Transverse colon (tissue), 4 donors: ENCODE results near the gene SRMS.

Experiments
- EP300 ChIP-seq: sonication (generic); formaldehyde crosslinking; IDR thresholded peaks from one replicate; pipeline ENCODE4 v1.6.1; 2017; ENCODE audit warnings: antibody characterized with exemption, low read depth
- POLR2A ChIP-seq: fragments of 450-650 bp; IDR thresholded peaks from one replicate; pipeline ENCODE4 v1.6.1; 2016; ENCODE audit warnings: antibody characterized with exemption, mild to moderate bottlenecking, moderate library complexity
- POLR2AphosphoS5 ChIP-seq, 3 donors: sonication (generic); formaldehyde crosslinking; IDR thresholded peaks; one replicate each; pipeline ENCODE4 v1.6.1; 2016; ENCODE audit warnings: antibody characterized with exemption in 3 of 3
- TF ChIP-seq, protein P1 (sequence below), 5 experiments: fragments of 200-600 bp in 3 of 5; fragments of 450-650 bp in 2 of 5; sonication (generic) in 3 of 5; IDR thresholded peaks; 1 replicate in 2 of 5; 2 replicates in 3 of 5; pipeline ENCODE4 v1.5.1; 2016 to 2017; ENCODE audit warnings: antibody characterized with exemption in 5 of 5, inconsistent platforms in 3 of 5, mild to moderate bottlenecking in 2 of 5, moderate library complexity in 1 of 5

DNA sequence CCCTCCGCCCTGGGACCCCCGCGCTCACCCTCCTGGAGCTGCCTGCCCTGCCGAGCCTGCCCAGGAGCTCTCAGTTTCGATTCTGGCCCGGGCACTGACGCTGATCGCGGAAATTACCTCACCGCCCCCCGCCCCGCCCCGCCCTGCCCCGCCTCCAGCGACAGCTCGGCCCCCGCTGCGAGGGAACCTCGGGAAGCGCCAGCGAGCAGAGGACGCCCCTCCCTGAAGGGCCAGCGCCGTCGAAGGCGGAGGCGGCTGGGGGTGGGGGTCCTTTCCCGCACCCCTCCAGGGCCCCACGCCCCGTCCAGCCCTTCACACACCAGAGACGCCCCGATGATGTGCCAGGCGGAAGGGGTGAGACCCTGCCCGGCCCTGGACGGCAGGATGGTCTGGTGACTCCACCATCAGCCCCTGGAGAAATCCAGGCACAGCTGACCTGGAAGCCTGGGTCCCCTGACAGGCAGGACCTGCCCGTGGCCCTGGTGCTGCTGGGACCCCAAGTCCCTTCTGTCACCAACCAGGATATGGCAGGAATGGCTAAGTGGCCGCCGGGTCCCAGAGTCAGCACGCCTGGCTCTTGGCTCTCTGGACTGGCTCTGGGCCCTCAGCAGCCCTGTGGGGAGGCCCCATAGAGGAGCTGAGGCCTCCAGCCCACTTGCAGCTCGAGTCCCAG is 26.7 kb upstream of the SRMS start, which contains the start of gene HELZ2:
- TF ChIP-seq, protein P1, sequence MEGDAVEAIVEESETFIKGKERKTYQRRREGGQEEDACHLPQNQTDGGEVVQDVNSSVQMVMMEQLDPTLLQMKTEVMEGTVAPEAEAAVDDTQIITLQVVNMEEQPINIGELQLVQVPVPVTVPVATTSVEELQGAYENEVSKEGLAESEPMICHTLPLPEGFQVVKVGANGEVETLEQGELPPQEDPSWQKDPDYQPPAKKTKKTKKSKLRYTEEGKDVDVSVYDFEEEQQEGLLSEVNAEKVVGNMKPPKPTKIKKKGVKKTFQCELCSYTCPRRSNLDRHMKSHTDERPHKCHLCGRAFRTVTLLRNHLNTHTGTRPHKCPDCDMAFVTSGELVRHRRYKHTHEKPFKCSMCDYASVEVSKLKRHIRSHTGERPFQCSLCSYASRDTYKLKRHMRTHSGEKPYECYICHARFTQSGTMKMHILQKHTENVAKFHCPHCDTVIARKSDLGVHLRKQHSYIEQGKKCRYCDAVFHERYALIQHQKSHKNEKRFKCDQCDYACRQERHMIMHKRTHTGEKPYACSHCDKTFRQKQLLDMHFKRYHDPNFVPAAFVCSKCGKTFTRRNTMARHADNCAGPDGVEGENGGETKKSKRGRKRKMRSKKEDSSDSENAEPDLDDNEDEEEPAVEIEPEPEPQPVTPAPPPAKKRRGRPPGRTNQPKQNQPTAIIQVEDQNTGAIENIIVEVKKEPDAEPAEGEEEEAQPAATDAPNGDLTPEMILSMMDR (IDR thresholded peaks at IDR 0.05) = no peak
- peak; percentile 6 for TF ChIP-seq POLR2A
- peak; percentile 85 to 91 (median 88) for TF ChIP-seq POLR2AphosphoS5 (IDR thresholded peaks at IDR 0.05)
- no peak for TF ChIP-seq EP300
